Ishikawa (cell line): ENCODE data around the gene TLE7.

Experiments used
- CEBPB ChIP-seq: IDR thresholded peaks from 2 replicates; pipeline ENCODE4 v1.6.1; 2012
- CREB1 ChIP-seq: IDR thresholded peaks from 2 replicates; pipeline ENCODE4 v1.6.1; 2012; ENCODE audit warnings: low read depth
- EGR1 ChIP-seq: IDR thresholded peaks from 2 replicates; pipeline ENCODE4 v1.6.1; 2012
- EP300 ChIP-seq: IDR thresholded peaks from 2 replicates; pipeline ENCODE4 v1.6.1; 2012; ENCODE audit warnings: borderline replicate concordance
- FOXM1 ChIP-seq: IDR thresholded peaks from 2 replicates; pipeline ENCODE4 v1.6.1; 2012; ENCODE audit warnings: low read depth, borderline replicate concordance
- MAX ChIP-seq: IDR thresholded peaks from 2 replicates; pipeline ENCODE4 v1.6.1; 2012
- NFIC ChIP-seq: IDR thresholded peaks from 2 replicates; pipeline ENCODE4 v1.6.1; 2012
- RAD21 ChIP-seq: IDR thresholded peaks from 2 replicates; pipeline ENCODE4 v1.6.1; 2012; ENCODE audit warnings: low read depth
- REST ChIP-seq: IDR thresholded peaks from 2 replicates; pipeline ENCODE4 v1.6.1; 2012; ENCODE audit warnings: low read depth, mild to moderate bottlenecking
- TAF1 ChIP-seq: IDR thresholded peaks from 2 replicates; pipeline ENCODE4 v1.6.1; 2012; ENCODE audit warnings: low read depth, mild to moderate bottlenecking
- TCF12 ChIP-seq: IDR thresholded peaks from 2 replicates; pipeline ENCODE4 v1.6.1; 2012; ENCODE audit warnings: low read depth
- TEAD4 ChIP-seq: IDR thresholded peaks from 2 replicates; pipeline ENCODE4 v1.6.1; 2012
- YY1 ChIP-seq: IDR thresholded peaks from 2 replicates; pipeline ENCODE4 v1.6.1; 2012; ENCODE audit warnings: low read depth
- ZBTB7A ChIP-seq: IDR thresholded peaks from 2 replicates; pipeline ENCODE4 v1.6.1; 2012; ENCODE audit warnings: low read depth
- TF ChIP-seq, protein P1 (sequence below): IDR thresholded peaks from 2 replicates; pipeline ENCODE4 v1.6.1; 2012

The TLE7 gene

GRCh38 chr16:71442051-71442440, at the start of gene TLE7:
Gene TLE7, minus strand, starts transcription at chr16:71442054. Its CDS starts 8,730 bp downstream, at chr16:71433324.
- TF ChIP-seq YY1 (no peak), TCF12 (no peak), CREB1 (no peak), TEAD4 (no peak), NFIC (no peak), MAX (no peak), EGR1 (no peak), EP300 (no peak), ZBTB7A (no peak), FOXM1 (no peak)

DNA sequence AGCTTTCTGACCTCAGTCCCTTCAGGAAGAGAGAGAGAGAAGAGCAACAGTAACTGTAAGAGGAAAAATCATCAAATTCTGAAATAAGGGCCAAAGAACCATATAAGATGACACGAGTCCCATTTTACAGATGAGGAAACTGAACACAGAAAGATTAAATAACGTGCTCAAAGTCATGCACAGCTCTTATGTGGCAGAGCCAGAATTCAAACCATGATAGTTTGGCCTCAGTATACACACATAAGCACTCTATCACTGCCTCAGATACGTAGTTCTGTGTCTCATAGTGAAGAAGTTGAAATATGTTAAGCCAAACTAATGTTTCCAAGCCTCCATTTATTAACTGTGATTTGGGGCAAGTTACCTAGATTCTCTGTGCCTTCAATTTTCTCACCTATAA, 49.2 kb upstream of the TLE7 start:
- no peak for TF ChIP-seq MAX
- no peak for TF ChIP-seq FOXM1
- TF ChIP-seq EP300: no peak
- no peak for TF ChIP-seq REST
- TF ChIP-seq NFIC: no peak
- TF ChIP-seq TCF12: no peak
- TF ChIP-seq CEBPB: no peak
- no peak for TF ChIP-seq YY1
- no peak for TF ChIP-seq TAF1
- TF ChIP-seq ZBTB7A: no peak
- no peak for TF ChIP-seq RAD21
- TF ChIP-seq EGR1: no peak
- TF ChIP-seq TEAD4: no peak

DNA sequence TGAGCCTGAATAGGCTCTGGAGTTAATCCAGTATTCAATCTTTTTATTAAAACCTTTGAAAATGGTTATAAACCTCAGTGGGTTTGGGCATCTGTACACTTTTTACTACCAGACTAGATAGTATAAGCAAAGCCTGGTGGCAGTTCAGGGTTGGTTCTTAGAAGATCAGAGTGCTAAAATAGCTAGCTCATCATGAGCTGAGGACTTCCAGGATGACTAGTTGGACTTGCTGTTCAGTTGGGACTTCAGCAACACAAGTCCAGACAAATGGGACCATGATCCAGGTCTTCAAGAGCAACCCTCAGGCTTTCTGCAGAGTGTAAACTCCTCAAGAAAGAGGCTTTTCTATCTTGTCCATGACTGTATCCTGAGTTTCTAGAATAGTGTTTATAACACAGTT, 48.5 kb upstream of the TLE7 start:
- TF ChIP-seq TCF12 (no peak), REST (no peak), RAD21 (no peak), TAF1 (no peak), EGR1 (no peak), MAX (no peak), FOXM1 (no peak), NFIC (no peak), YY1 (no peak), TEAD4 (no peak), ZBTB7A (no peak), CEBPB (no peak), CREB1 (no peak), EP300 (no peak)
- TF ChIP-seq, protein P1, sequence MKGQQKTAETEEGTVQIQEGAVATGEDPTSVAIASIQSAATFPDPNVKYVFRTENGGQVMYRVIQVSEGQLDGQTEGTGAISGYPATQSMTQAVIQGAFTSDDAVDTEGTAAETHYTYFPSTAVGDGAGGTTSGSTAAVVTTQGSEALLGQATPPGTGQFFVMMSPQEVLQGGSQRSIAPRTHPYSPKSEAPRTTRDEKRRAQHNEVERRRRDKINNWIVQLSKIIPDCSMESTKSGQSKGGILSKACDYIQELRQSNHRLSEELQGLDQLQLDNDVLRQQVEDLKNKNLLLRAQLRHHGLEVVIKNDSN: no peak

- no peak for TF ChIP-seq MAX
- TF ChIP-seq CREB1: no peak
- TF ChIP-seq ZBTB7A: no peak
- no peak for TF ChIP-seq REST
- TF ChIP-seq TEAD4: no peak
Observed at GRCh38 chr16:71489122-71489521, 47.3 kb upstream of the TLE7 start, which contains the start of gene ZNF19. Gene ZNF19, minus strand, starts transcription at chr16:71489324. Its CDS starts 7,210 bp downstream, at chr16:71482114.
